NCI-H2081 (cell line): ENCODE measurements around the gene CERT1.
"Not testable (repeated sequence)": the region's sequence is repeated elsewhere in the genome, so short reads cannot be mapped to it uniquely, and the experiment has no call there.

Source experiments
- DNase-seq, 2 experiments: peaks; one replicate each; lab custom pipeline; 2025; lab: John Stamatoyannopoulos, UW

Gene CERT1

GRCh38 chr5:75351139-75351926 lies 160.1 kb downstream of the CERT1 start:
- no peak for DNase-seq

GRCh38 chr5:75349663-75350062 lies 161.8 kb downstream of the CERT1 start:
- no peak for DNase-seq

GRCh38 chr5:75348241-75348640 lies 163.2 kb downstream of the CERT1 start:
- DNase-seq = no peak

- no peak for DNase-seq
Measured at GRCh38 chr5:75342836-75343235, 168.6 kb downstream of the CERT1 start.

- no peak for DNase-seq
Measured at GRCh38 chr5:75341934-75342333, 169.5 kb downstream of the CERT1 start.

- DNase-seq = no peak
Measured at GRCh38 chr5:75340714-75341478, 170.5 kb downstream of the CERT1 start.

GRCh38 chr5:75338408-75338807 lies 173.0 kb downstream of the CERT1 start:
- DNase-seq = no peak

GRCh38 chr5:75337366-75338021 lies 173.9 kb downstream of the CERT1 start:
- DNase-seq = peak in 1 of 2 experiments; percentile 18

GRCh38 chr5:75336615-75337336 lies 174.7 kb downstream of the CERT1 start, which contains the start of gene HMGCR:
HMGCR (plus strand) TSS chr5:75337220; CDS start chr5:75342606, 5,386 bp downstream.
- DNase-seq = peak; percentile 96 to 99

- DNase-seq = peak in 1 of 2 experiments; percentile 71
Measured at GRCh38 chr5:75335952-75336614, 175.3 kb downstream of the CERT1 start.

GRCh38 chr5:75335486-75335885 lies 175.9 kb downstream of the CERT1 start:
- DNase-seq = no peak

GRCh38 chr5:75334413-75334812 lies 177.0 kb downstream of the CERT1 start:
- DNase-seq = not testable (repeated sequence)

GRCh38 chr5:75333759-75334158 lies 177.7 kb downstream of the CERT1 start:
- DNase-seq = not testable (repeated sequence)

- DNase-seq = no peak
Measured at GRCh38 chr5:75331095-75332090, 180.0 kb downstream of the CERT1 start.

GRCh38 chr5:75330404-75330803 lies 181.0 kb downstream of the CERT1 start:
- no peak for DNase-seq
